DMS 273 (cell line): ENCODE data around the gene SLC43A2.

Source experiments
- DNase-seq: peaks from one replicate; lab custom pipeline; 2025; ENCODE audit not compliant: unreplicated experiment; lab: John Stamatoyannopoulos, UW

The SLC43A2 gene

DNA sequence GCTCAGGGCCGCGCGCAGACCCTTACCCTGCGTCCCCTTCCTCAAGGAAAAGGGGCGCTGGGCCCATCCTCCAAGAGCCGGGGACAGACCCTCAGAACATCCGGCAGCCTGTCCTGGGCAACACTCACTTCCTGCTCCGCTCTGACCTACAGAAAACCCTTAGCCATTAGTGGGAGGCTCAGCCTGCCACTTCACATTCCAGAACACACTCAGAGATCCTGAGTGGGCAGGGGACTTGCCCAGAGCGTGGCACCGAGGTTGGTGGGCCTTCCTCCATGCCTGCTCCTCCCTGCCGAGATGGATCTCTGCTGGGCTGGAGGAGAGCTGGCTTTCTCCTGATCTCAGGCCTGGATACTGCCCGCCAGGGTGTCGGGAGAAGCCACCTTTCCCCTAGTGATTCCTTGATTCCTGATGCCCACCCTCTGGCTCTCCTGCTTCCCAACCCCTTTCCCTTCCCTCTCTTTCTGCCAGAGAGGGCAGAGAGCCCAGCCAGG, 15.4 kb upstream of the SLC43A2 start:
- no peak for DNase-seq

DNA sequence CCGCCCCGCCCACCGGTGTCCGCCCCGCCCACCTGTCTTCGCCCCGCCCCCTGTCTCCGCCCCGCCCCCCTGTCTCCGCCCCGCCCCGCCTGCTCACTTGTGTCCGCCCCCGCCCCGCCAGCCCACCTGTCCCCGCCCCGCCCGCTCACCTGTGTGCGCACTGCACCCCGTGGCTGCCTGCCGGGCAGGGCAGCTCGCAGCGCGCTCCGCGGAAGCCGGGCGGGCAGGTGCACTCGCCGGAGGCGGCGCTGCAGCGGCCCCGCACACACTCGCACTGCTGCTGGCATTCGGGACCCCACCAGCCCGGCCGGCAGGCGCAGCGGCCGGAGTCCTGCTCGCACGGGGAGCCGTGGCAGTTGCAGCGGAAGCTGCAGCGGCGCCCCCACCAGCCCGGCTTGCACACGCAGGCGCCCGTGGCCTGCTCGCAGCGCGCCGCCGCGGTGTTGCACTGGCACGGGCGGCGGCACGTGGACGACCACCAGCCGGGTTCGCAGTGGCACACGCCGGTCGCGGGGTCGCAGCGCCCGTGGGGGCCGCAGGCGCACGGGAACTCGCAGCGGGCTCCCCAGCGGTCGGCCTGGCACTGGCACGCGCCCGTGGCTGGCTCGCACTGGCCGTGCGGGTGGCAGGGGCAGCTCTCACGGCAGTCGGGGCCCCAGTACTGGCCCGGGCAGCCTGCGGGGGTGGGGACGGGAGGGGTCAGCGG, 14.8 kb upstream of the SLC43A2 start:
- peak; percentile 66 for DNase-seq

DNA sequence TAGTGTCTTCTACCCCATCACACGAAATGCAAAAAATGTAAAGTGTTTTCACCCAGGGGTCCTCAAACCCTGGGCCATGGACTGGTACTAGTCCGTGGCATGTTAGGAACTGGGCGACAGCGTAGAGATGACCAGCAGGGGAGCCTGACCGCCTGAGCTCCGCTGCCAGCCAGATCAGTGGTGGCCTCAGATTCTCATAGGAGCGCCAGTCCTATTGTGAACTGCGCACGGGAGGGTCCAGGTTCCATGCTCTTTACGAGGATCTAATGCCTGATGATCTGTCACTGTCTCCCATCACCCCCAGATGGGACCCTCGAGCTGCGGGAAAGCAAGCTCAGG, 12.4 kb upstream of the SLC43A2 start:
- no peak for DNase-seq

DNA sequence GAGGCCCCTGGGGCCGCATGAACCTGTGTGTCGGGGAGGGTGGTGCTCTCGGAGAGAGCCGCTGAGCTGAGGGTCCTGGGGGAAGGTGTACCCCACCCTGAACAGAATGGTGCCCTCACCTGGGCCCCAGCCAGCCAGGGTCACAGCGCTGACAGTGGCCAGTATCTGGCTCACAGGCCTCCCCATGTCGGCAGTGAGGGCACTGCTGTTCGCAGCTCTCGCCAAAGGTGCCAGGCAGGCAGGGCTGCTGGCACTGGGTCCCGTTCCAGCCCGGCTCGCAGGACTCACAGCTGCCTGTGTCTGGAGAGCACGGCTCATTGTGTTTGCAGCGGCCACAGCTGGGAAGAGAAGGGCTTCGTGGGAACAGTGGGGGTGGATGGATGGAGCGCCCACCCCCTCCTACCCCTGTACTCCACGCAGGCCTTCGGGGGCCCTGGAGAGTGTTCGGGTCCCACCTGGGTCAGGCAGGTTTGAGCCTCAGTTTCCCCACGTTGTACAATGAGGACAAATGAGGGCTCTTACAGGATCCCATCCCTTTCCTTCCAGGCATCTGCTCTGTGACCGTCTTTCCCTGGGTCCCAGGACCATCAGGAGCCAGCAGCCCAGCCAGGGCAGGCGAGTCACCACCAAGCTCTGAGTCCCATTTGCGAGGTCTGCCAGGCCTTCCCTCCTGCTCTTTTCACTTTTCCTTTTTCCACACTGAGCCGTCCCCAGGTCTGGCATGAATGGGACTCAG, 11.9 kb upstream of the SLC43A2 start:
- DNase-seq: peak; percentile 54

DNA sequence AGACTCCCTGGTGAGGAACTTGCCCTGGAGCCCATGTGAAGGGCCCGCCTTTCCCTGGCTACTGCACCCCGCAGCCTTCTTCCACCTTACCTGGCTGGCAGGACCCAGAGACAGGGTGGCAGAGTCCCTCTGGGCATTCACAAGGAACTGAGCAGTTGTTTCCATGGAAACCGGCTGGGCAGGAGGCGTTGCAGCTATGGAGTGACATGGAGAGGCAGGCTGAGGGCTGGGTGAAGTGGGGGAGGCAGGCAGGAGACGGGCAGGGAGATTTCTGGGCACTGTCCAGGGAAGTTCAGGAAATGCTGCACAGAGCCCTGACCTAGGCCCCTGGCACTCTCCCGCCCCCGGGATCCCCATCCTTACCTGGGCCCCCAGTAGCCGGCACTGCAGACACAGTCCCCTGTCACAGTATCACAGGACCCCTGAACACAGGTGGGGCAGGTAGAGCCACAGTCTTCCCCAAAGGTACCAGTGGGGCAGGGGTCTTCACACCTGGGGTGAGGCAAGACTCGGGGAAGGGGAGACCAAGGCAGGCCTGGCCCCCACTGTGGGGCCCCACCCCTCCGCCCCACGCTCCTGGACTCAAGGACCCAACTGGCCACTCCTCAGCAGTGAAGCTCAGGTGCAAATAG, 11.0 kb upstream of the SLC43A2 start:
- DNase-seq: peak; percentile 18

DNA sequence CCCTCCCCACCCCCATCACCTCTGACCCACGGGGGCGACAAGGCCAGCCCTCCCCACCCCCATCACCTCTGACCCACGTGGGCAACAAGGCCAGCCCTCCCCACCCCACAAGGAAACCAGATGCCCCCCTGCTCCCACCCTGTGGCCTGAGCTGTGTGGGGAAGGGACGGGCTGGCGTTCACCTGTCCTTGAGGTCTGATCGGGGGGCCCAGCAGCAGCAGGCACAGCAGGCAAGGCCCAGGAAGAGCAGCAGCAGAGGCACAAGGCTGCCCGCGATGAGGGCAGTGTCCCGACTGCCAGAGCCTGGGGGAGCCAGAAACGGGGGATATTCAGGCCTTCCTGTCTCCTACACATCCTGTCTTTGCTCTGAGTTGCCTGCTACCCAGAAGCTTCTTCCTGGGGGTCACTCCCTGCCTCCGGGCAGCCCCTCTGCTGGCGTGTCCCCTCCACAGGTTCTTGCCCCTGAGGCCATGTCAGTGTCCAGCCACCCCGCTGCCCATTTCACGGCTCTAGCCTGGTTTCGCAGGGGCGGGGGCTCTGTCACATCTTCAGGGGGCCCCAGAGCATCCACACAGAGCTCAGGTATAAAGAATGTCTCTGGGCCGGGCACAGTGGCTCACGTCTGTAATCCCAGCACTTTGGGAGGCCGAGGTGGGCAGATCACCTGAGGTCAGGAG, 10.1 kb upstream of the SLC43A2 start:
- DNase-seq: no peak

DNA sequence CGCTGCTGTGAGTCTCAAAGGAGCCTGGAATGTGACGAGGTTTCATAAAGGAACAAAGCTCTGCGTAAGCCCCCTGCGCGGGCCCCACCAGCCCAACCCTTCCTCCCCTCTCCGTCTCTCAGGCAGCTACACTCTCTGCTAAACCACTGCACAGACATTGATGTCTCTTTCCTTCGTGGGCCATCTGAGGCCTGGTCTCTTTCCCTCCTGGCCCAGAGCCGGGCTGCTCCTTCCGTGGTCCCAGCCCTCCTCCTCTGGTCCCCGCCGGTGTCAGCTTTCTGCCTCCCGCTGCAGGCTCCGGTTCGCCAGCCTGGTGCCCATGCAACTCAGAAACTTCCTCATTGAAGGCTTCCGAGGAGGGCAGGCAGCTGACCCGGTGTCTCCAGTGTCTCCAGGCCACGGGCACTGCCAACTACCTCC, 9.5 kb upstream of the SLC43A2 start:
- DNase-seq: no peak

DNA sequence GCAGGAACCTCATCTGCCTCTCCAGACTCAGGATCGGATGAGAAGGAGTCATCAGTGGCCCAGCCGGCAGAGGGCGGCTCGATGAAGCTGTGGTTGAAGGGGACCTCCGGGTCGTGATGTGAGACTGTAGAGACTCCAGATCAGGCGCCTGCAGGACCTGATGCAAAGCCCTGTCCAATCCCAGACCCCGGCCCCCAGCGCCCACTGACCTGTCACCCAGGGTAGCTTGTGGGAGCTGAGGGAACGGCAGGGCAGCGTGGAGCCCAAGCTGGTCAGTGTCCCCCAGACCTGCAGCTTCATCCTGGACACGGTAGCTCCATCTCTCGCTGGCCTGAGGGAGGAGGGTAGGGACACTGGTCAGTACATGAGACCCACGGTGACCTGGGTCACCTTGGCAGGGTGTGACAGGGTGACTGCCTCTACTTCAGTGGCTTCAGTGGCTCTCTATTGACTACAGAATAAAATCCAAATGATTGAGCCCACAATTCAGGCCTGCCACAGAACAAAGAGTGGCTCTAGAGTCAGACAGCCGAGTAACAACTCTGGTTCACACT, 8.2 kb upstream of the SLC43A2 start:
- DNase-seq: no peak

DNA sequence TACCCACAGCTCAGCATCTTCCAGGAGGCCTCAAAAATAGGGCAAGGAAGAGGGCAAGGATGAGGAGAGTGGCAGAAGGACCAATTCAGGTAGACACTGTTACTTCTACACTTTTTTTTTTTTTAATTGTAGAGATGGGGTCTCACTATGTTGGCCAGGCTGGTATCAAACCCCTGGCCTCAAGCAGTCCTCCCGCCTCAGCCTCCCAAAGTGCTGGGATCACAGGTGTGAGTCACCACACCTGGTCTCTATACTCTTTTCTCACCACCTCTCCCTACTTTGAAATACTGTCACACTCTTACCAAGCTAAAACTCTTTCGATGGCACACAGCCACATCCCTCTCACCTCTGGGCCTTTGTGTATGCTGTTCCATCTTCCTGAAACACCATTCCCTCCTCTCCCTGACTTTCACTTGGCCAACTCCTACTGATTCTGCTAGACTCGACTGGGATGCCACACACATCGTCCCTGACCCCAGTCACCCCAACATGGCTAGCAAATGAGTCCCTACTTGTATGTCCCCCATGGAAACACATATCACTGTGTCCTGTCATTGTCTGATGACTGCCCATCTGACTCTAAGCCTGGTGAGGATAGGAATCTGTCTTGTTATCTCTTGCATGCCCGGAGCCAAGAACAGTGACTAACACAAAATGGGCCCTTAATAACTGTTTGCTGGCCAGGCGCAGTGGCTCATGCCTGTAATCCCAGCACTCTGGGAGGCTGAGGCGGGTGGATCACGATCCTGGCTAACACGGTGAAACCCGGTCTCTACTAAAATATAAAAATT, 7.2 kb upstream of the SLC43A2 start:
- DNase-seq: no peak

DNA sequence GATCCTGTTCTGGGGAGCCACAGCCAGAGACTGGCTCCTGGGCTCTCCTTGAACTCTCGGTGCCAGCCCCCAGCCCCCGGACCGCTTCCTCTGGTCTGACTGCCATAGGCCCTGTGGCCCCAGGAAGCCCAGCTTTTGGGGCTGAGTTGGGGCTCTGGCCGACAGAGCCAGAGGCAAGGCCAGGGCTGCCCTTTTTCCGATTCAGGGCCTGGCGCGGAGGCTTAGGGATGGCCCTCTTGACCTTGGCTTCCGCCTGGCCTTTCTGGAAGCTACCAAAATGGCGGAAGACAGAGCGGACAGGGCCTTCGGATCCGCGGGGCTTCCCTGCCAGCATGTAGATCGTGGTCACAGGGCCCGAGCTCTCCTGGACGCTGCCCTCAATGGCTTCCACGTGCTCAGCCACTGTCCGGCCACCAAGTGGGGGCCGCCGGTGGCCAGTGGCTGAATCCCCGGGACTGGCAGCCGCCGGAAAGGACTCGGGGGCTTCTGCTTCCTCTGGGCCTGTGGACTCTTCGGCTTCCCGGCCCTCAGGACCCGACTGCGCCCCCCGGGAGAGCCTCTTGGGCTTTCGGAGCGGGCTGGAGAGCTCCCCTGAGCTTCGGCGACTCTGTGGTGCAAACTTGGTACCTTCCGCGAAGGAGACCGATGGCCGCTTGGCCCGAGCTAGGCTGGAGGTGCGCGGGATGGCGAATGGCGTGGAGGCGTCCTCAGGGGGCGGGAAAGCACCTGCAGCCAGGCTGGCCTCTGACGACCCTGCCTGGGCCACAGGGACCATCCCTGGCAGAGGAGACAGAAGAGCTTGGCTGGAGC, 6.4 kb upstream of the SLC43A2 start:
- no peak for DNase-seq

DNA sequence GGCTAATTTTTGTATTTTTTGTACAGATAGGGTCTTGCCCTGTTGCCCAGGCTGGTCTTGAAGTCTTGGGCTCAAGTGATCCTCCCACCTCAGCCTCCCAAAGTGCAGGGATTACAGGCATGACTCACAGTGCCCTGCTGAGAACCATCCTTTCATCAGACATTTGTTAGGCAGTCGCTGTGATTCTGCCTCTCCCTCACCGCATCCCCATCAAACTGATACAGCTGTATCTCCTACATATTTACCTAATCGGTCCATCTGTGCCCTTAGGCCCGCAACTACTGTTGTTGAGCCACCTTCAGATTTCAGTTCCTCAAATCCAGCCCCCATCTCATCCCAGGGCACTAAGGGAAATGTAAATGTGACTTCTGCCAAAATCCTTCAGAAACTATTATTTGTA, 2.0 kb upstream of the SLC43A2 start:
- no peak for DNase-seq

DNA sequence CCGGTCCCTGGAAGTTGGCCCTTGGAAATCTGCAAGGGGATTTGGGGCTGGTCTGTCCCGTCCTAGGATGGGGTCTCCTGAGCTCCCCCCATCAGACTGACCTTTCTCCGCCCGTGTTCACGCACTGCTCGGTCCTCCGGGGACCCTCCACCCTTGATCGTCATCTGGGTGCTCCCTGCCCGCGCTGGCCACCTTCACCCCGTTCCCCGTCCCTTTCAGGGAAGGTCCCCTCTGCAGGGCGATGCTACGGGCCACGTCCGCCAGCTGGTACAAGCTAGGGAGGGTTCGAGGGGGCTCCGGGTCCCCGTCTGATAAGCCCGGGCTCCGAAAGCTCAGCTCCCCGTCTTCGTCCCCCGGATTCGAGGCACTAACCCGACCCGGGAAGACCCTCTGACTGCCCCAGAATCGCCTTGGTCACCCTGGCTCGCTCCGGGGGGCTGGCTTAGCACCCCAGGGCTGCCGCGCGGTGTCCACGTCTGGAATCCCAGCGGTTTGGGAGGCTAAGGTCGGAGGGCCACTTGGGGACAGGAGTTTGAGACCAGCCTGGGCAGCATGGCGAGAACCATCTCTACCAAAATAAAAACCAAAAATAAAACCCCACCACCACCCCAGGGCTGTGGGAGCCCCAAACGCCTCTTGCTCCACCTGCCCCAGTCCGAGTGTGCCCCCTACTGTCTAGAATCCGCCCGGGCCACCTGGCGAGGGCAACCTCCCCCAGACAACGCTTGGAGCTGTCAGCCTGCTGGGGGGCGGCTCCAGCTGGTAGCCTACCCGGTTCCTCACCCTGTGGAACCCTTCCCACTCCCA, 1.1 kb upstream of the SLC43A2 start:
- peak; percentile 70 for DNase-seq

DNA sequence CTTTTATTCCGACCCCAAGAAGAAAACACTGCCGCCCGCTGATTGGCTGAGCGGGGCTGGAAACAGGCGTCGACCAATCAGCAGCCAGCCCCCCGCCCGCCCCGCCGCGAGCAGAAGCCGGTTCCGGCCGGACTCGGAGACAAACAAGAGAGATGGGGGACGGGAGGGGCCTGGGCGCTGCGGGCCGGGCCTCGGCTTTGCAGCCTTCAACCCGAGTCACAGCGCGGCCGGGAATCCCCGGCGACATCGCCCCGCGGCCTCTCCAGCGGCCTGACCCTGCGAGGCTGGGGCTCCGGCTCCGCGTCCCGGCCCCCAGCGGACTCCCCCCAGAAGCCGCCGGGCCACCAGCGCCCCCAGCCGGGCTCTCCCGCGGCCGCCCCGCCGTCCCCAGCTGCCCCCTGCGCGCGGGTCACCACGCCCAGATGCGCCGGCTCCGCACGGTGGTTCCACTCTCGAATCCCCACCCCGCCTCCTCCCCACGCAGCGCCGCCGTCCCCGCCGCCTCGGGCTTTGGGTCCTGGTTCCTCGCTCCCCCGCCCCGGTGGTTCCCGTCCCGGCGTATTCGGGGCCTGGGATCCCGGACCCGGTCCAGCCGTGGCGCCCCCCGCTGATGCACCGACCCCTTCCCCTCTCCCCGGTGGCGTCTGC, 346 bp upstream of the SLC43A2 start:
- DNase-seq: peak; percentile 96

DNA sequence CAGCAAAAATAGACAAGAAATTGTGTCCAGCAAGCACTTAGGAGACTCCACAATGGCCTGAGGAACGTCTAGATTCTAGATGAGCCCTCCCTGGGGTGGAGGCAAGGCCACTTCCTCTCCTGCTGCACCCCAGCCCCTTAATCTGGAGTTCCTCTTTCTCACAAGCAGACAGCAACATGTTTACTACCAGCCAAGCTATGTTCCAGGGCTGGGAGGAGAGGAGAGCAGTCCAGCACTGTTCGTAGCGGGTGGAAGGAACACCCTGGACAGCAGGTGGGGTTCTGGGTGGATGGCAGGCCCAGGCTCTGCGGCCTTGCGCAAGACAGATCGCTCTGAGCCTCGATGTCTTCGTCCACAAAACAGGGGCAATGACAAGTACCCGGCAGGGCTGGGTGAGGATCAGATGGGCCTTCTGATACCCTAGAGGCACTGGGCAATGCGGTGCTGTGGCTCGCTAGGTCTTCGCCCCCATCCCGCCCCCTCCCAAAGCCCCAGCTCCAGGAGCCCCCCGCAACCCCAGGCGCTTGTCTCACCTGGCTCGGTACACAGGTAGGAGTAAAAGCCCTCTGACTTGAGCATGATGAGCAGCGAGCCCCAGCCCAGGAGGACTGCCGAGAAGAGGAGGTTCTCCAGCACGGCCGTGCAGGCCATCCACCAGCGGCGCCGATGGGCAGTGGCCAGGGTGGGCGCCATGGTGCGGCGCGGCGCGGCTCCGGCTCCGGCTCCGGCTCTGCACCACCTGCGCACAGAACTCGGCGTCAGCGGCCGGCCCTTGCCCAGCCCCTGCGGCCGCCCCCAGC, 1.3 kb downstream of the SLC43A2 start:
- DNase-seq: no peak

DNA sequence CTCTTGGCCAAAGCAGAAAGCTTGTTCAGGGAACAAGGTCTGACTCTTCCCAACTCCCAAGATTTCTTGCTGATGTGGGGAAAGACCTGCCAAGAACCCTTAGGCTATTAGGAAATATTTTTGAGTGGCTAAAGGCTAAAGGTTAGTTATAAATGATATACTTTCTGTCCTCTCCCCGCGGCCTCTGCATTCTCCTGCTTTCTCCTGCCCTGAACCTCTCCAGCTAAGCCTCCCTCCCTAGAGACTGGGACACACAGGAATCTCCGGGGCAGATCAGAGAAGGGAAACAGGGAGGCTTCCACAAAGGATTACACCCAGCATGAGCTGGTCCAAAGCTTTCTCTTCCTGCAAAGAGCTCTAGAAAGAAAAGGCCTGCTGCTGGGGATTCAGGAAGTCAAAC, 2.3 kb downstream of the SLC43A2 start:
- DNase-seq: no peak

DNA sequence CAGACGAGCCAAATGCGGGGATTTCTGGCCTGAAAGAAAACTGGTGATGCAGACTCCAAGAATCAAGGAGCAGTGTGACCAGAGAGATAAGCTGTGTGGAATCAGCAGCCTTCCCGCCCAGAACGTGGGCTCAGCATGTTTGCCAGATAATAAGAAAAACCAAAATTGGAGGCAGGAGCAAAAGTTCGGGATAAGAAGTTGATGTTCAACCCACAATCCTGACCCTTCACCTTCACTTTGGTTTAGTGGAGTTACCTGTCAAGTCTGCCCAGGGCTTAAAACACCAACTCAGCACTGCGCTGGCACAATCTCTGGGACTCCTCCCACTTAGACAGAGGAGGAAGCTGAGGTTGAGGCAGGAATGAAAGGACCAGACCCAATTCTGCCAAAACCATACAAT, 3.1 kb downstream of the SLC43A2 start:
- DNase-seq: no peak

DNA sequence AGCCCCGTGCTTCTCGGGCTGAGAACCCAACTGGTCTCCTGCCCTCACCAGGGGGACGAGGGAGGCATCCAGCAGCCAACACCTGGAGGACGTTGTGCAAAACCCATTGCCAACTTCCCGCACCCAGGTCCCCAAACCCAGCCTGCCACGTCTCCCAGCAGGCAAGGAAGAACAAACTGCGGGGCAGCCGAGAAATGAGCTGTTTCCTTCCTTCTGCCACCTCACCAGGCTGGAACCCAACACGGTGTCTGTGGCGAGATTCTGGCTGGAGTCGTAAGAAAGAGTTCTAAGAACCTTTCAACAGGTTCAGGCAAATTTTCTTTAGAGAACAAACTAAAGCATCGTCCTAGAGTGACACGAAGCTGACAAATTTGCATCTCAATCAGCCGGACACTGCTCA, 3.6 kb downstream of the SLC43A2 start:
- no peak for DNase-seq

DNA sequence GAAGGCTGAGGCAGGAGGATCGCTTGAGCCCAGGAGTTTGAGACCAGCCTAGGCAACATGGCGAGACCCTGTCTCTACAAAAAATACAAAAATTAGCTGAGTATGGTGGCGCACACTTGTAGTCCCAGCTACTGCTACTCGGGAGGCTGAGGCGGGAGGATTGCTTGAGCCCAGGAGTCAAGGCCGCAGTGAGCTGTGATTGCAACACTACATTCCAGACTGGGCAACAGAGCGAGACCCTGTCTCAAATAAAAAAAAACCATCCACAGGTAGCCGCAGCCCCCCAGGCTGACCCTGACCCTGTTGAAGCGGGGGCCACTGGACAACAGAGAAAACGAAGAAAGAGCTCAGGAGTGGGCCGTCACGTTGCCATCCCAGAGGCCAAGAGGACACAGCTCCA, 4.0 kb downstream of the SLC43A2 start:
- DNase-seq: no peak
